Vagina (tissue), 2 donors: ENCODE data around the gene UCHL1.

Source experiments
- CTCF ChIP-seq, 3 experiments: fragments of 450-650 bp in 2 of 3; fragments of 200-600 bp in 1 of 3; sonication (generic) in 1 of 3; IDR thresholded peaks; one replicate each; pipeline ENCODE4 v1.5.1; 2017 to 2019; ENCODE audit warnings: antibody characterized with exemption in 3 of 3, mild to moderate bottlenecking in 2 of 3, moderate library complexity in 2 of 3
- POLR2AphosphoS5 ChIP-seq, 2 donors: sonication (generic); formaldehyde crosslinking; IDR thresholded peaks; one replicate each; pipeline ENCODE4 v1.9.0; 2017; ENCODE audit warnings: antibody characterized with exemption in 2 of 2, mild to moderate bottlenecking in 2 of 2, low read depth in 1 of 2; ENCODE audit not compliant: insufficient read depth in 1 of 2

DNA sequence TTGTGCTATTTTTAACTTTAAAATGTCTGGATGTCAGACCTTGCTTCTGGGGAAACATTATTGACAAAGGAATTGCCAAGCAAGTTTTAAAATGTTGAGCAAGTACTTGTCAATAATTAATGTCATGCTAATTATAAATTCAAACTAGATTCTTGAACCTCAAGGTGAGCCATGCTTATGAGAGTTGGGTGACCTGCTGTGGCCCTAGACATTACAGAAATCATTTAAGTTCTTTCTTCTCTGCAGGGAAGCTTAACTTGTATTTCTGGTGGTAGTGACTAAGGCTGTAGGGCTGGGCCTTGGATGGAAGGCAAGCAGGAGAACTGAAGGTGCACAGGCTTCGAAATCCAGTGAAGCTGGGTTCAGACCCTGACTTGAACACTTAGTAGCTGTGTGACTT is 14.8 kb upstream of the UCHL1 start:
- no peak for TF ChIP-seq POLR2AphosphoS5 (IDR thresholded peaks at IDR 0.05; ENCODE audit: insufficient read depth in 1 of 2, low read depth in 1 of 2)
- no peak for TF ChIP-seq CTCF (IDR thresholded peaks at IDR 0.05)
